A549 (cell line): Measurements from ENCODE around the gene TCF7L1. TPM values are rescaled to one million over a fixed set of nuclear protein-coding genes. Genes with fewer than 3 reads are reported as not detected.

Experiments
- ATAC-seq, 2 experiments: fragments of 200-7000 bp in 1 of 2; fragments of >200 bp in 1 of 2; cut with Nextera tagmentation in 1 of 2; cut with Tn5 transposase in 1 of 2; 3 replicates each; pipeline versions ENCODE4 v1.8.0 to v1.9.1; 2018 to 2020; ENCODE audit warnings: mild to moderate bottlenecking in 1 of 2, moderate library complexity in 1 of 2
- CTCF ChIA-PET: fragments of 300-600 bp; sonication (Branson Sonifier 250); formaldehyde crosslinking; extraction: SDS; loops from one replicate; lab custom pipeline; 2021; ENCODE audit warnings: antibody characterized with exemption, inconsistent platforms; lab: Yijun Ruan, JAX
- POLR2A ChIA-PET: fragments of 350-600 bp; formaldehyde crosslinking; extraction: SDS; loops from one replicate; lab custom pipeline; 2021; ENCODE audit warnings: antibody characterized with exemption, inconsistent platforms; lab: Yijun Ruan, JAX
- DNase-seq, 2 experiments: peaks; one replicate each; pipeline versions ENCODE4 v3.0.0 to v3.0.0-alpha.2; 2011 to 2016; ENCODE audit warnings: low read depth in 1 of 2, low spot score in 1 of 2
- FAIRE-seq: peaks from 2 replicates; lab custom pipeline; 2011; peaks lifted over from hg19 to GRCh38; lab: Jason Lieb, UNC
- H3K27ac ChIP-seq, 2 experiments: fragments of >200 bp; sonication (Bioruptor Twin); formaldehyde crosslinking; 3 replicates each; pipeline ENCODE4 v1.5.1; 2016 to 2017
- H3K4me1 ChIP-seq: fragments of >200 bp; sonication (Bioruptor Twin); formaldehyde crosslinking; 3 replicates; pipeline ENCODE4 v1.6.1; 2016
- H3K4me2 ChIP-seq: fragments of >200 bp; sonication (Bioruptor Twin); formaldehyde crosslinking; 3 replicates; pipeline ENCODE4 v1.6.1; 2016
- H3K4me3 ChIP-seq: fragments of >200 bp; sonication (Bioruptor Twin); formaldehyde crosslinking; 3 replicates; pipeline ENCODE4 v1.5.1; 2016
- H3K9me3 ChIP-seq: fragments of >200 bp; sonication (Bioruptor Twin); formaldehyde crosslinking; 3 replicates; pipeline ENCODE4 v1.6.1; 2016
- CBX8 ChIP-seq: fragments of 200-600 bp; sonication (generic); IDR thresholded peaks from 2 replicates; pipeline ENCODE4 v1.6.1; 2016
- CHD2 ChIP-seq: fragments of 150-350 bp; IDR thresholded peaks from 2 replicates; pipeline ENCODE4 v1.6.1; 2014; ENCODE audit warnings: low read length; ENCODE audit not compliant: partially characterized antibody
- EHMT2 ChIP-seq: fragments of 200-600 bp; sonication (generic); IDR thresholded peaks from 2 replicates; pipeline ENCODE4 v1.6.1; 2016; ENCODE audit warnings: antibody characterized with exemption, low read depth, mild to moderate bottlenecking, moderate library complexity
- FOSB ChIP-seq: fragments of 250-450 bp; sonication (Bioruptor Pico); IDR thresholded peaks from 2 replicates; pipeline ENCODE4 v1.5.0; 2020; ENCODE audit warnings: mild to moderate bottlenecking, moderate library complexity
- FOXS1 ChIP-seq: fragments of 250-450 bp; sonication (Bioruptor Pico); IDR thresholded peaks from 2 replicates; pipeline ENCODE4 v1.5.0; 2020; ENCODE audit warnings: mild to moderate bottlenecking, moderate library complexity
- HDAC2 ChIP-seq: fragments of 200-600 bp; sonication (generic); IDR thresholded peaks from 2 replicates; pipeline ENCODE4 v1.6.1; 2016
- HMGXB4 ChIP-seq: fragments of 250-450 bp; sonication (Bioruptor Pico); IDR thresholded peaks from 2 replicates; pipeline ENCODE4 v1.5.0; 2021; ENCODE audit warnings: mild to moderate bottlenecking, moderate library complexity, borderline replicate concordance
- HOXB13 ChIP-seq: fragments of 250-450 bp; sonication (Bioruptor Pico); IDR thresholded peaks from 2 replicates; pipeline ENCODE4 v1.5.0; 2020; ENCODE audit warnings: low read depth, mild to moderate bottlenecking, moderate library complexity
- JUNB ChIP-seq: fragments of >200 bp; sonication (Bioruptor Twin); formaldehyde crosslinking; IDR thresholded peaks from 2 replicates; pipeline ENCODE4 v1.6.1; 2016
- MAZ ChIP-seq: fragments of 150-350 bp; IDR thresholded peaks from 2 replicates; pipeline ENCODE4 v1.6.1; 2014; ENCODE audit warnings: antibody characterized with exemption, low read depth, low read length, borderline replicate concordance
- NFE2L2 ChIP-seq: fragments of 150-350 bp; conservative IDR thresholded peaks from 2 replicates; pipeline ENCODE4 v1.6.1; 2014; ENCODE audit warnings: low read length
- NR3C1 ChIP-seq: fragments of >200 bp; sonication (Bioruptor Twin); formaldehyde crosslinking; IDR thresholded peaks from 3 replicates; pipeline ENCODE4 v1.6.1; 2017
- PBX3 ChIP-seq: IDR thresholded peaks from 2 replicates; pipeline ENCODE4 v1.6.1; 2012
- POLR2AphosphoS2 ChIP-seq: conservative IDR thresholded peaks from 2 replicates; pipeline ENCODE4 v1.6.1; 2012; ENCODE audit warnings: low read length, improper control_type of control experiment, inconsistent platforms
- RFX5 ChIP-seq: fragments of 450-650 bp; IDR thresholded peaks from 2 replicates; pipeline ENCODE4 v1.7.1; 2014; ENCODE audit warnings: antibody characterized with exemption, mild to moderate bottlenecking, moderate library complexity
- RNF2 ChIP-seq: fragments of 200-600 bp; sonication (generic); IDR thresholded peaks from 2 replicates; pipeline ENCODE4 v1.6.1; 2016; ENCODE audit warnings: low read depth, mild to moderate bottlenecking, antibody characterized with exemption, moderate library complexity, borderline replicate concordance
- USF2 ChIP-seq: fragments of 450-650 bp; IDR thresholded peaks from 2 replicates; pipeline ENCODE4 v1.6.1; 2014; ENCODE audit warnings: antibody characterized with exemption
- ZFP36 ChIP-seq: fragments of 450-650 bp; IDR thresholded peaks from 2 replicates; pipeline ENCODE4 v1.6.1; 2014; ENCODE audit warnings: borderline replicate concordance; ENCODE audit not compliant: partially characterized antibody
- ZNF302 ChIP-seq: fragments of 250-450 bp; sonication (Bioruptor Pico); IDR thresholded peaks from 2 replicates; pipeline ENCODE4 v1.9.0; 2021; ENCODE audit warnings: inconsistent platforms, mild to moderate bottlenecking, moderate library complexity
- WGBS: methylation state at CpG from one replicate; pipeline ENCODE4 v1.1.6; 2017; ENCODE audit errors: missing lambda C conversion rate; 5-methylcytosine and 5-hydroxymethylcytosine counted together
- polyA plus RNA-seq, 4 experiments: library from polyadenylated mRNA; depleted of rRNA in 3 of 4; stranded (reverse); fragments of >200 nt; fragmentation: RNase III in 1 of 4; extraction: RNeasy Plus Mini Kit Qiagen cat#74134 plus additional on column Dnase treatment in 1 of 4; gene quantifications; 2 replicates in 3 of 4; 3 replicates in 1 of 4; pipeline ENCODE4 v1.2.3, GENCODE V29; 2011 to 2017
- TF ChIP-seq, protein P1 (sequence below): fragments of >200 bp; sonication (Bioruptor Twin); formaldehyde crosslinking; IDR thresholded peaks from 3 replicates; pipeline ENCODE4 v1.5.1; 2016
- TF ChIP-seq, protein P2 (sequence below): fragments of 250-450 bp; sonication (Bioruptor Pico); IDR thresholded peaks from 2 replicates; pipeline ENCODE4 v1.5.0; 2020; ENCODE audit warnings: low read depth, mild to moderate bottlenecking, moderate library complexity
- TF ChIP-seq, protein P3 (sequence below): IDR thresholded peaks from 2 replicates; pipeline ENCODE4 v1.6.1; 2012; ENCODE audit warnings: low read depth, borderline replicate concordance
- TF ChIP-seq, protein P4 (sequence below): fragments of >200 bp; sonication (Bioruptor Twin); formaldehyde crosslinking; IDR thresholded peaks from 2 replicates; pipeline ENCODE4 v1.6.1; 2016

The TCF7L1 gene
- polyA plus RNA-seq, 2 of the 4 experiments (the other 2 are of a cell fraction) = 0.68 to 4.4 TPM

- no peak for ATAC-seq
- POLR2A ChIA-PET = no interaction called here
- H3K27ac ChIP-seq = no peak overlapping the region
- no peak overlapping the region for H3K4me2 ChIP-seq
- 100% methylated on average over 1 of the region's 1 CpG for WGBS
- H3K9me3 ChIP-seq = no peaks in the 10 kb centered on the region
- no peak for DNase-seq
- CTCF ChIA-PET = interaction anchor here (0.9 to 1.3 kb wide), 4 partner anchors 17 to 119 kb away, joined by 3 read pairs; no protein-coding TSS in a partner anchor
- H3K4me1 ChIP-seq = no peaks in the 10 kb centered on the region
- FAIRE-seq = no peak
- H3K4me3 ChIP-seq = no peak overlapping the region
- TF ChIP-seq HDAC2 = no peak
- TF ChIP-seq, protein P1, sequence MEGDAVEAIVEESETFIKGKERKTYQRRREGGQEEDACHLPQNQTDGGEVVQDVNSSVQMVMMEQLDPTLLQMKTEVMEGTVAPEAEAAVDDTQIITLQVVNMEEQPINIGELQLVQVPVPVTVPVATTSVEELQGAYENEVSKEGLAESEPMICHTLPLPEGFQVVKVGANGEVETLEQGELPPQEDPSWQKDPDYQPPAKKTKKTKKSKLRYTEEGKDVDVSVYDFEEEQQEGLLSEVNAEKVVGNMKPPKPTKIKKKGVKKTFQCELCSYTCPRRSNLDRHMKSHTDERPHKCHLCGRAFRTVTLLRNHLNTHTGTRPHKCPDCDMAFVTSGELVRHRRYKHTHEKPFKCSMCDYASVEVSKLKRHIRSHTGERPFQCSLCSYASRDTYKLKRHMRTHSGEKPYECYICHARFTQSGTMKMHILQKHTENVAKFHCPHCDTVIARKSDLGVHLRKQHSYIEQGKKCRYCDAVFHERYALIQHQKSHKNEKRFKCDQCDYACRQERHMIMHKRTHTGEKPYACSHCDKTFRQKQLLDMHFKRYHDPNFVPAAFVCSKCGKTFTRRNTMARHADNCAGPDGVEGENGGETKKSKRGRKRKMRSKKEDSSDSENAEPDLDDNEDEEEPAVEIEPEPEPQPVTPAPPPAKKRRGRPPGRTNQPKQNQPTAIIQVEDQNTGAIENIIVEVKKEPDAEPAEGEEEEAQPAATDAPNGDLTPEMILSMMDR = no peak
- no peak for TF ChIP-seq NFE2L2
- no peak for TF ChIP-seq HMGXB4 (CRISPR knock-in tag)
- no peak for TF ChIP-seq RFX5
These were observed 45.0 kb downstream of the TCF7L1 start for GRCh38 chr2:85178154-85178553.

DNA sequence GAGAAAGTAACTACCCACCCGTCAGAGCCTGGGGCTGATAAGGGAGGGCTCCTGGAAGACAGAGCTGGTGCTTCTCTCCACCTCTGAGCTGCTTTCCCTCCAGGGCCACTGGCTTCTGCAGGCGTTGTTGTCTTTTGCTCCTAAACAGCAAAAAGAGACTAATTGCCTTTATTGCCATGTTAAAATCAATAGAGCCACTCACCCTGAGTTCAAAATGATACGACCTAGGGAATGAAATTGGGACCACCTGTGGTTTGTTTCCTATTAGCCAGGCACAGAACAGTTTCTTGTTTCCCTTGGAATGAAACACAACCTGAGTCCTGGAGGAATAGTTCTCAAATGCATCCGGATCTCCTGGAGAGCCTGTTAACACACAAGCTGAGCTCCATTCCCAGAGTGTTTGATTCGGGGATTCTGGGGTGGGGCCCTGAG is 45.8 kb downstream of the TCF7L1 start:
- ATAC-seq (no peak), DNase-seq (no peak), FAIRE-seq (no peak)
- H3K4me2 ChIP-seq = no peak overlapping the region
- no peak for TF ChIP-seq NR3C1
- TF ChIP-seq CHD2 = no peak
- TF ChIP-seq PBX3 = no peak
- TF ChIP-seq POLR2AphosphoS2 = no peak
- TF ChIP-seq, protein P2, sequence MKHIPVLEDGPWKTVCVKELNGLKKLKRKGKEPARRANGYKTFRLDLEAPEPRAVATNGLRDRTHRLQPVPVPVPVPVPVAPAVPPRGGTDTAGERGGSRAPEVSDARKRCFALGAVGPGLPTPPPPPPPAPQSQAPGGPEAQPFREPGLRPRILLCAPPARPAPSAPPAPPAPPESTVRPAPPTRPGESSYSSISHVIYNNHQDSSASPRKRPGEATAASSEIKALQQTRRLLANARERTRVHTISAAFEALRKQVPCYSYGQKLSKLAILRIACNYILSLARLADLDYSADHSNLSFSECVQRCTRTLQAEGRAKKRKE (CRISPR knock-in tag) = no peak
- no peak for TF ChIP-seq HDAC2
- TF ChIP-seq JUNB = no peak
- no peak for TF ChIP-seq FOXS1 (CRISPR knock-in tag)
- TF ChIP-seq, protein P3, sequence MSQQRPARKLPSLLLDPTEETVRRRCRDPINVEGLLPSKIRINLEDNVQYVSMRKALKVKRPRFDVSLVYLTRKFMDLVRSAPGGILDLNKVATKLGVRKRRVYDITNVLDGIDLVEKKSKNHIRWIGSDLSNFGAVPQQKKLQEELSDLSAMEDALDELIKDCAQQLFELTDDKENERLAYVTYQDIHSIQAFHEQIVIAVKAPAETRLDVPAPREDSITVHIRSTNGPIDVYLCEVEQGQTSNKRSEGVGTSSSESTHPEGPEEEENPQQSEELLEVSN = no peak
- TF ChIP-seq CBX8 = no peak
- TF ChIP-seq USF2 = no peak
- TF ChIP-seq HOXB13 (CRISPR knock-in tag) = no peak
- TF ChIP-seq ZFP36 = no peak
- TF ChIP-seq FOSB = no peak
- TF ChIP-seq RFX5 = no peak
- TF ChIP-seq MAZ = no peak
- TF ChIP-seq, protein P4, sequence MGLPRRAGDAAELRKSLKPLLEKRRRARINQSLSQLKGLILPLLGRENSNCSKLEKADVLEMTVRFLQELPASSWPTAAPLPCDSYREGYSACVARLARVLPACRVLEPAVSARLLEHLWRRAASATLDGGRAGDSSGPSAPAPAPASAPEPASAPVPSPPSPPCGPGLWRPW = no peak
- no peak for TF ChIP-seq EHMT2
- TF ChIP-seq RNF2 = no peak
- TF ChIP-seq ZNF302 (CRISPR knock-in tag) = no peak
- no peak overlapping the region for H3K27ac ChIP-seq
- POLR2A ChIA-PET = no interaction called here
- WGBS = 80% methylated on average over 5 of the region's 5 CpGs
- CTCF ChIA-PET = interaction anchor here (0.8 to 0.9 kb wide), 2 partner anchors 37 to 41 kb away, joined by 3 to 4 read pairs; no protein-coding TSS in a partner anchor
- no peaks in the 10 kb centered on the region for H3K4me1 ChIP-seq
- no peak overlapping the region for H3K4me3 ChIP-seq
- no peaks in the 10 kb centered on the region for H3K9me3 ChIP-seq
